Hippocampal formation (tissue), 2 donors: Measurements from ENCODE around the gene MPI.
"Not testable (repeated sequence)": the region's sequence is repeated elsewhere in the genome, so short reads cannot be mapped to it uniquely, and the experiment has no call there.

Source experiments
- DNase-seq, 2 donors: peaks; one replicate each; lab custom pipeline; 2025; lab: John Stamatoyannopoulos, UW

Gene MPI

GRCh38 chr15:74891469-74891868, 1.6 kb downstream of the MPI start:
- no peak for DNase-seq

GRCh38 chr15:74892313-74892712, 2.5 kb downstream of the MPI start:
- DNase-seq: no peak

GRCh38 chr15:74892931-74893330, 3.1 kb downstream of the MPI start:
- no peak for DNase-seq

- no peak for DNase-seq
Observed at GRCh38 chr15:74893627-74894026, 3.8 kb downstream of the MPI start.

- DNase-seq: not testable (repeated sequence)
Observed at GRCh38 chr15:74894383-74894782, 4.5 kb downstream of the MPI start.

GRCh38 chr15:74895830-74896229, 6.0 kb downstream of the MPI start:
- DNase-seq: no peak

- DNase-seq: no peak
Observed at GRCh38 chr15:74896316-74896715, 6.5 kb downstream of the MPI start.

GRCh38 chr15:74897300-74897701, 7.5 kb downstream of the MPI start:
- no peak for DNase-seq

GRCh38 chr15:74901612-74902063, 11.8 kb downstream of the MPI start:
- peak in 1 of 2 donors; percentile 25 for DNase-seq

- no peak for DNase-seq
Observed at GRCh38 chr15:74902295-74903075, 12.6 kb downstream of the MPI start.

- DNase-seq: no peak
Observed at GRCh38 chr15:74903676-74904075, 13.8 kb downstream of the MPI start.

GRCh38 chr15:74904190-74904805, 14.5 kb downstream of the MPI start:
- no peak for DNase-seq

GRCh38 chr15:74906067-74906449, 16.2 kb downstream of the MPI start:
- DNase-seq: peak in 1 of 2 donors; percentile 44

- peak; percentile 86 to 87 for DNase-seq
Observed at GRCh38 chr15:74906450-74907162, 16.8 kb downstream of the MPI start, which contains the start of gene FAM219B. FAM219B (minus strand) TSS chr15:74906851; CDS start chr15:74906800, 51 bp downstream.

- DNase-seq: no peak
Observed at GRCh38 chr15:74907163-74907870, 17.5 kb downstream of the MPI start.

GRCh38 chr15:74908635-74909034, 18.8 kb downstream of the MPI start:
- no peak for DNase-seq

GRCh38 chr15:74913041-74913440, 23.2 kb downstream of the MPI start:
- DNase-seq: no peak

- DNase-seq: not testable (repeated sequence)
Observed at GRCh38 chr15:74913799-74914198, 24.0 kb downstream of the MPI start.

- no peak for DNase-seq
Observed at GRCh38 chr15:74917676-74918075, 27.8 kb downstream of the MPI start.

GRCh38 chr15:74920456-74920855, 30.6 kb downstream of the MPI start:
- no peak for DNase-seq

GRCh38 chr15:74924525-74924924, 34.7 kb downstream of the MPI start:
- no peak for DNase-seq

- DNase-seq: no peak
Observed at GRCh38 chr15:74928771-74929198, 38.9 kb downstream of the MPI start.
